OCI-LY7 (cell line): ENCODE measurements around the gene DHODH. TPM values are rescaled to one million over a fixed set of nuclear protein-coding genes. Genes with fewer than 3 reads are reported as not detected.

ENCODE experiments used
- BruUV-seq: library from RNA; stranded (reverse); fragments of 400-500 nt; replicated peaks from 2 replicates; lab custom pipeline; 2021; lab: Mats Ljungman, UMichigan
- CTCF ChIA-PET: fragments of 300-600 bp; sonication (Branson Sonifier 250); formaldehyde crosslinking; loops from one replicate; lab custom pipeline; 2022; ENCODE audit warnings: antibody characterized with exemption; ENCODE audit not compliant: unreplicated experiment; lab: Charles Lee
- POLR2A ChIA-PET: fragments of 300-600 bp; sonication (Branson Sonifier 250); formaldehyde crosslinking; loops from one replicate; lab custom pipeline; 2022; ENCODE audit warnings: antibody characterized with exemption; lab: Charles Lee
- DNase-seq: peaks from one replicate; pipeline ENCODE4 v3.0.0-alpha.2; 2015; ENCODE audit warnings: low spot score
- H2AFZ ChIP-seq: fragments of 200-600 bp; sonication (generic), shearing (Covaris generic); 2 replicates; pipeline ENCODE4 v1.6.1; 2014; ENCODE audit warnings: mild to moderate bottlenecking, antibody characterized with exemption, low read length, moderate library complexity
- H3K27ac ChIP-seq: fragments of 200-600 bp; sonication (generic); 2 replicates; pipeline ENCODE4 v1.5.1; 2014; ENCODE audit warnings: mixed run types, low read depth, mild to moderate bottlenecking, moderate library complexity, low read length, inconsistent platforms; ENCODE audit not compliant: poor library complexity, severe bottlenecking
- H3K36me3 ChIP-seq: fragments of 200-600 bp; sonication (generic); 2 replicates; pipeline ENCODE4 v1.6.1; 2014; ENCODE audit warnings: mild to moderate bottlenecking, antibody characterized with exemption, low read length, moderate library complexity, mixed read lengths; ENCODE audit not compliant: insufficient read depth
- H3K4me1 ChIP-seq: fragments of 200-600 bp; sonication (generic); 2 replicates; pipeline ENCODE4 v1.5.1; 2014; ENCODE audit warnings: mild to moderate bottlenecking, low read length; ENCODE audit not compliant: insufficient read depth, poor library complexity, severe bottlenecking
- H3K4me2 ChIP-seq: fragments of 200-600 bp; sonication (generic); 2 replicates; pipeline ENCODE4 v1.6.1; 2014; ENCODE audit warnings: mild to moderate bottlenecking, low read length
- H3K4me3 ChIP-seq: fragments of 200-600 bp; sonication (generic); 2 replicates; pipeline ENCODE4 v1.5.1; 2014; ENCODE audit warnings: mild to moderate bottlenecking, low read depth, low read length; ENCODE audit not compliant: poor library complexity, severe bottlenecking
- H3K79me2 ChIP-seq: fragments of 200-600 bp; sonication (generic); 2 replicates; pipeline ENCODE4 v1.6.1; 2016; ENCODE audit warnings: low read depth, mild to moderate bottlenecking, low read length, moderate library complexity, mixed read lengths; ENCODE audit not compliant: insufficient read depth
- H3K9me2 ChIP-seq: fragments of 200-600 bp; sonication (generic); 2 replicates; pipeline ENCODE4 v1.6.1; 2016; ENCODE audit warnings: mild to moderate bottlenecking, low read length, mixed read lengths; ENCODE audit not compliant: insufficient read depth
- H3K9me3 ChIP-seq: fragments of 200-600 bp; sonication (generic); 2 replicates; pipeline ENCODE4 v1.6.1; 2014; ENCODE audit warnings: mild to moderate bottlenecking, mixed run types, low read length, mixed read lengths
- H4K20me1 ChIP-seq: fragments of 200-600 bp; sonication (generic); 2 replicates; pipeline ENCODE4 v1.6.1; 2014; ENCODE audit warnings: mild to moderate bottlenecking, antibody characterized with exemption, low read length, moderate library complexity, mixed read lengths; ENCODE audit not compliant: insufficient read depth
- CTCF ChIP-seq: fragments of 200-600 bp; sonication (generic); conservative IDR thresholded peaks from 2 replicates; pipeline ENCODE4 v1.5.1; 2014; ENCODE audit warnings: mild to moderate bottlenecking, antibody characterized with exemption, low read length, moderate library complexity, mixed read lengths
- EZH2phosphoT487 ChIP-seq: fragments of 200-600 bp; sonication (generic); IDR thresholded peaks from 2 replicates; pipeline ENCODE4 v1.6.1; 2018; ENCODE audit warnings: low read depth, borderline replicate concordance, mild to moderate bottlenecking, mixed run types, antibody characterized with exemption, low read length, moderate library complexity, mixed read lengths
- intact Hi-C: fragments of 100-400 bp; cut with micrococcal nuclease; formaldehyde crosslinking; loops from one replicate; pipeline ENCODE4 v1.10.0; 2022; ENCODE audit not compliant: unreplicated experiment
- total RNA-seq, 2 experiments: library from RNA; depleted of rRNA in 1 of 2; stranded (reverse); fragments of >200 nt in 1 of 2; shearing (Covaris generic) in 1 of 2; gene quantifications; 2 replicates each; pipeline ENCODE4 v1.2.3, GENCODE V29; 2014 to 2022

The DHODH gene
- total RNA-seq, 2 experiments from 2014 or later = 12.3 to 20.9 TPM

DNA sequence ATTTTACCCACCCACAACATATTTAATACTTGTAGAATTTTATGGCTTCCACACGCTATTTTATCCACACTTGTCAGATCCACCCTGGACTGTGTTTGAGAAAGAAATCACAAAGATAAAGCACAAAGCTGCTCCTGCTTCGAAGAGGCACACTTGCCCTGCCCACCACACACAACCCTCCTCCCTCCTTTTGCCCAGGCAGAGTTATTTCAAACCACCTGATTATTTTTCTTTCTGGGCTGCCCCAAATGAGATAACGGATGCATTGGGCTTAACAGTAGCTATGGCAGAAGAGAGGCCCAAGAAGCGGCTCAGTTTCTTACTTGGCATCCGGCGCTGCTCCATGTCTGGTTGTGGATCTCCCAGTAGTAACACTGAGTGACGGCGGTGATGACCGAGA, 35.5 kb upstream of the DHODH start:
- Histone ChIP-seq H3K79me2 (no peaks in the 10 kb centered on the region), H2AFZ (no peak overlapping the region), H3K4me2 (no peak overlapping the region), H3K4me1 (no peaks in the 10 kb centered on the region), H3K9me3 (no peaks in the 10 kb centered on the region), H3K36me3 (no peaks in the 10 kb centered on the region), H3K9me2 (no peaks in the 10 kb centered on the region), H3K4me3 (no peak overlapping the region), H3K27ac (no peak overlapping the region), H4K20me1 (no peaks in the 10 kb centered on the region)
- TF ChIP-seq EZH2phosphoT487 (no peak), CTCF (no peak)
- intact Hi-C loops = no loop called here
- no TSS peak for BruUV-seq
- ChIA-PET CTCF (no interaction called here), POLR2A (interaction anchor here (0.6 kb wide), 1 partner anchor 408 kb away, joined by 5 read pairs; no protein-coding TSS in a partner anchor)
- no peak for DNase-seq

- Histone ChIP-seq H3K4me3 (no peak overlapping the region), H3K79me2 (no peaks in the 10 kb centered on the region), H3K27ac (no peak overlapping the region), H3K9me2 (no peaks in the 10 kb centered on the region), H3K9me3 (no peaks in the 10 kb centered on the region), H3K4me1 (no peaks in the 10 kb centered on the region), H3K36me3 (no peaks in the 10 kb centered on the region), H4K20me1 (no peaks in the 10 kb centered on the region), H2AFZ (no peak overlapping the region), H3K4me2 (no peak overlapping the region)
- CTCF ChIA-PET = no interaction called here
- TF ChIP-seq EZH2phosphoT487 = no peak
- no peak for TF ChIP-seq CTCF
- intact Hi-C loops = no loop called here
- no peak for DNase-seq
- no TSS peak for BruUV-seq
- POLR2A ChIA-PET = interaction anchor here (0.5 to 0.7 kb wide), 2 partner anchors 22 to 92 kb away, joined by 3 to 4 read pairs; no protein-coding TSS in a partner anchor
These were observed 34.3 kb upstream of the DHODH start for GRCh38 chr16:71974068-71974818.
